SK-N-SH (cell line): ENCODE data around the gene AMPD2. TPM values are rescaled to one million over a fixed set of nuclear protein-coding genes. Genes with fewer than 3 reads are reported as not detected.

Source experiments
- CTCF ChIA-PET: fragments of 300-600, 350-600 bp; formaldehyde crosslinking; extraction: SDS; loops from one replicate; lab custom pipeline; 2021; lab: Yijun Ruan, JAX
- POLR2A ChIA-PET: fragments of 350-600 bp; sonication (Branson Sonifier 250); formaldehyde crosslinking; extraction: SDS; loops from one replicate; lab custom pipeline; 2020; ENCODE audit warnings: antibody characterized with exemption, inconsistent platforms; lab: Yijun Ruan, JAX
- DNase-seq: peaks from one replicate; pipeline ENCODE4 v3.0.0; 2012
- H2AFZ ChIP-seq: fragments of 200-600 bp; sonication (generic); 2 replicates; pipeline ENCODE4 v1.8.1; 2016; ENCODE audit warnings: antibody characterized with exemption, mild to moderate bottlenecking, low read depth
- H3F3A ChIP-seq: fragments of 200-600 bp; sonication (generic); replicated peaks from 2 replicates; pipeline ENCODE3; 2016; ENCODE audit warnings: antibody characterized with exemption, mild to moderate bottlenecking; ENCODE audit not compliant: insufficient read depth
- H3K27ac ChIP-seq, 2 experiments: fragments of 200-500 bp in 1 of 2; fragments of 200-600 bp in 1 of 2; sonication (Bioruptor generic) in 1 of 2; sonication (generic), shearing (Covaris generic) in 1 of 2; 2 replicates each; pipeline versions ENCODE4 v1.5.1 to v1.6.1; 2014 to 2016; ENCODE audit warnings: low read depth in 2 of 2, inconsistent platforms in 1 of 2, low read length in 1 of 2, mild to moderate bottlenecking in 1 of 2, mixed read lengths in 1 of 2
- H3K27me3 ChIP-seq: fragments of 200-600 bp; sonication (generic), shearing (Covaris generic); 2 replicates; pipeline ENCODE4 v1.6.1; 2016; ENCODE audit warnings: mixed run types; ENCODE audit not compliant: insufficient read depth
- H3K36me3 ChIP-seq, 2 experiments: fragments of 200-500 bp in 1 of 2; fragments of 200-600 bp in 1 of 2; sonication (Bioruptor generic) in 1 of 2; sonication (generic) in 1 of 2; replicated peaks in 1 of 2; 2 replicates each; pipeline versions ENCODE3 to v1.5.1; 2014 to 2016; ENCODE audit warnings: low read length in 1 of 2, mild to moderate bottlenecking in 1 of 2; ENCODE audit not compliant: insufficient read depth in 2 of 2, control insufficient read depth in 1 of 2
- H3K4me1 ChIP-seq, 2 experiments: fragments of 200-500 bp in 1 of 2; fragments of 200-600 bp in 1 of 2; sonication (Bioruptor generic) in 1 of 2; sonication (generic), shearing (Covaris generic) in 1 of 2; 2 replicates each; pipeline versions ENCODE4 v1.5.1 to v1.6.1; 2014 to 2016; ENCODE audit warnings: low read depth in 1 of 2, low read length in 1 of 2, mixed run types in 1 of 2; ENCODE audit not compliant: insufficient read depth in 2 of 2, control insufficient read depth in 1 of 2
- H3K4me2 ChIP-seq: fragments of 200-600 bp; sonication (generic), shearing (Covaris generic); 2 replicates; pipeline ENCODE4 v1.6.1; 2017; ENCODE audit warnings: mixed run types
- H3K4me3 ChIP-seq, 2 experiments: fragments of 200-500 bp in 1 of 2; fragments of 200-600 bp in 1 of 2; sonication (Bioruptor generic) in 1 of 2; sonication (generic), shearing (Covaris generic) in 1 of 2; 2 replicates each; pipeline versions ENCODE4 v1.5.1 to v1.8.1; 2014 to 2016; ENCODE audit warnings: low read depth in 2 of 2, inconsistent platforms in 1 of 2, low read length in 1 of 2, mild to moderate bottlenecking in 1 of 2, mixed read lengths in 1 of 2, moderate library complexity in 1 of 2
- H3K79me2 ChIP-seq: fragments of 200-600 bp; sonication (generic); 2 replicates; pipeline ENCODE4 v1.8.1; 2017; ENCODE audit warnings: mild to moderate bottlenecking; ENCODE audit not compliant: insufficient read depth
- H3K9ac ChIP-seq: fragments of 200-600 bp; sonication (generic); 2 replicates; pipeline ENCODE4 v1.6.1; 2017; ENCODE audit warnings: mixed run types
- H3K9me2 ChIP-seq: fragments of 200-600 bp; sonication (generic); 2 replicates; pipeline ENCODE4 v1.6.1; 2017; ENCODE audit warnings: mixed run types
- H3K9me3 ChIP-seq: fragments of 200-600 bp; sonication (generic); 2 replicates; pipeline ENCODE4 v1.6.1; 2017; ENCODE audit warnings: mixed run types, mild to moderate bottlenecking, moderate library complexity
- H4K20me1 ChIP-seq: fragments of 200-600 bp; sonication (generic); 2 replicates; pipeline ENCODE4 v1.6.1; 2017; ENCODE audit warnings: mild to moderate bottlenecking, mixed run types; ENCODE audit not compliant: insufficient read depth
- CHD2 ChIP-seq: fragments of 150-350 bp; IDR thresholded peaks from 2 replicates; pipeline ENCODE4 v1.6.1; 2018; ENCODE audit warnings: low read length; ENCODE audit not compliant: partially characterized antibody
- ELF1 ChIP-seq: IDR thresholded peaks from 2 replicates; pipeline ENCODE4 v1.4.0; 2012
- EP300 ChIP-seq, 2 experiments: IDR thresholded peaks; 2 replicates each; pipeline versions ENCODE4 v1.4.0 to v1.6.1; 2012; ENCODE audit warnings: borderline replicate concordance in 1 of 2, low read depth in 1 of 2, low read length in 1 of 2
- FOSL2 ChIP-seq: IDR thresholded peaks from 2 replicates; pipeline ENCODE4 v1.4.0; 2012; ENCODE audit warnings: low read depth, mild to moderate bottlenecking, moderate library complexity, borderline replicate concordance
- FOXJ3 ChIP-seq: sonication (generic); formaldehyde crosslinking; IDR thresholded peaks from 2 replicates; pipeline ENCODE4 v1.5.1; 2020; ENCODE audit warnings: mild to moderate bottlenecking, missing genetic modification reagents
- FOXM1 ChIP-seq: IDR thresholded peaks from 2 replicates; pipeline ENCODE4 v1.4.0; 2012; ENCODE audit warnings: low read depth, mild to moderate bottlenecking
- GABPA ChIP-seq: IDR thresholded peaks from 2 replicates; pipeline ENCODE4 v1.4.0; 2012; ENCODE audit warnings: low read depth, mild to moderate bottlenecking
- JUND ChIP-seq: IDR thresholded peaks from 2 replicates; pipeline ENCODE4 v1.4.0; 2012
- MXI1 ChIP-seq: IDR thresholded peaks from 2 replicates; pipeline ENCODE4 v1.6.1; 2012; ENCODE audit warnings: mild to moderate bottlenecking, low read depth, low read length, improper control_type of control experiment
- NRF1 ChIP-seq: IDR thresholded peaks from 2 replicates; pipeline ENCODE4 v1.6.1; 2012; ENCODE audit warnings: low read depth, mild to moderate bottlenecking, low read length
- POLR2AphosphoS5 ChIP-seq: IDR thresholded peaks from 2 replicates; pipeline ENCODE4 v1.6.1; 2012; ENCODE audit warnings: low read depth, low read length
- RXRA ChIP-seq: IDR thresholded peaks from 2 replicates; pipeline ENCODE4 v1.4.0; 2012; ENCODE audit warnings: low read depth, mild to moderate bottlenecking, borderline replicate concordance
- TAF1 ChIP-seq: IDR thresholded peaks from 2 replicates; pipeline ENCODE4 v1.6.1; 2012; ENCODE audit warnings: low read depth, mild to moderate bottlenecking, low read length, moderate library complexity, borderline replicate concordance
- TEAD4 ChIP-seq: IDR thresholded peaks from 2 replicates; pipeline ENCODE4 v1.4.0; 2012; ENCODE audit warnings: mild to moderate bottlenecking, borderline replicate concordance; ENCODE audit not compliant: insufficient read depth
- YY1 ChIP-seq: IDR thresholded peaks from 2 replicates; pipeline ENCODE4 v1.4.0; 2012; ENCODE audit warnings: low read depth, mild to moderate bottlenecking
- WGBS: methylation state at CpG from one replicate; pipeline ENCODE4 v1.1.6; 2017; ENCODE audit warnings: low lambda C conversion rate; 5-methylcytosine and 5-hydroxymethylcytosine counted together
- polyA plus RNA-seq, 3 experiments: library from polyadenylated mRNA; depleted of rRNA; stranded (reverse); fragments of >200 nt; gene quantifications; 2 replicates each; pipeline ENCODE4 v1.2.3, GENCODE V29; 2012
- TF ChIP-seq, protein P1 (sequence below): fragments of 200-600 bp; sonication (generic); IDR thresholded peaks from 2 replicates; pipeline ENCODE4 v1.6.1; 2017; ENCODE audit warnings: antibody characterized with exemption, mild to moderate bottlenecking, moderate library complexity
- TF ChIP-seq, protein P2 (sequence below): fragments of 150-350 bp; IDR thresholded peaks from 2 replicates; pipeline ENCODE4 v1.6.1; 2016; ENCODE audit warnings: mild to moderate bottlenecking, low read depth, low read length
- TF ChIP-seq, protein P3 (sequence below): IDR thresholded peaks from 2 replicates; pipeline ENCODE4; 2012
- TF ChIP-seq, protein P4 (sequence below): IDR thresholded peaks from 2 replicates; pipeline ENCODE4 v1.4.0; 2012; ENCODE audit warnings: low read depth
- TF ChIP-seq, protein P5 (sequence below): IDR thresholded peaks from 2 replicates; pipeline ENCODE4 v1.4.0; 2012; ENCODE audit warnings: low read depth, borderline replicate concordance

AMPD2 gene
- polyA plus RNA-seq, 1 of the 3 experiments (the other 2 are of a cell fraction), result 59.1 TPM

DNA sequence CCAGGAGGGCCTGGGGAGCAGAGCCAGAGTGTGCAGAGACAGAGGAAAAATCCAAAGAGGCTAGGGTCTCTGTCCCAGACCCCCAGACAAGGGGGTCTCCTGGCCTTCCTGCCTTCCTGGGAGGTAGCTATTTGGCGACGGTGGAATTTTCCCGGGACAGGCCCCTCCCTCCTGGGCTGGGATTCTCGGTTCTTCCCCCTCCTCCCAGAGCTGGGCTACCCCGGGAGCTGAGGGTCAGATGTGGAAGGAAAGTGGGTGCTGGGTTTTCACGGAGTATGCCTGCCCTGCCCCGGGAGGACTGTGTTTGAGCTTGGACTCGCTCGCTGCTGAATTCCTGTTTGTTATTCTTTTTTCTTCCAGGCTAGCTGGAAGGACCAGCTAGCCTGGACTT is 759 bp downstream of the AMPD2 start:
- Histone ChIP-seq H3K4me2 (peak overlapping the region; percentile 97), H3K79me2 (peaks cover 57% of the 10 kb centered on the region), H3K9me2 (no peaks in the 10 kb centered on the region), H4K20me1 (peaks cover 44% of the 10 kb centered on the region), H3K9me3 (no peaks in the 10 kb centered on the region), H3K4me3 (peak overlapping the region; percentile 85 to 98), H3K27me3 (no peaks in the 10 kb centered on the region), H3F3A (peaks cover 14% of the 10 kb centered on the region), H3K27ac (peak overlapping the region; percentile 97 to 98), H3K36me3 (no peaks in the 10 kb centered on the region)
- CTCF ChIA-PET, result interaction anchor here (1.0 to 2.8 kb wide), 9 partner anchors 16 to 126 kb away, joined by 3 to 23 read pairs (median 5); partner anchors contain the start of genes CYB561D1 and GSTM4
- WGBS, result 0% methylated on average over 9 of the region's 9 CpGs
- POLR2A ChIA-PET, result interaction anchor here (0.7 to 2.3 kb wide), 6 partner anchors 11 to 122 kb away, joined by 3 to 22 read pairs (median 4); partner anchors contain the start of gene GNAI3
- TF ChIP-seq FOXJ3 (CRISPR knock-in tag) (no peak), TEAD4 (0 out of 2 replicates have a peak, but pooled peaks have one; percentile 16)
- TF ChIP-seq, all 33 proteins: peak for 1
- H3K4me1 ChIP-seq, result peaks cover 28 to 60% of the 10 kb centered on the region in 2 experiments; a peak in 3 of 4 replicates
- peak; percentile 77 for DNase-seq
- peak overlapping the region; percentile 99 for H3K9ac ChIP-seq
- H2AFZ ChIP-seq, result peak overlapping the region; percentile 32; the same call in 1 of the 2 replicates

DNA sequence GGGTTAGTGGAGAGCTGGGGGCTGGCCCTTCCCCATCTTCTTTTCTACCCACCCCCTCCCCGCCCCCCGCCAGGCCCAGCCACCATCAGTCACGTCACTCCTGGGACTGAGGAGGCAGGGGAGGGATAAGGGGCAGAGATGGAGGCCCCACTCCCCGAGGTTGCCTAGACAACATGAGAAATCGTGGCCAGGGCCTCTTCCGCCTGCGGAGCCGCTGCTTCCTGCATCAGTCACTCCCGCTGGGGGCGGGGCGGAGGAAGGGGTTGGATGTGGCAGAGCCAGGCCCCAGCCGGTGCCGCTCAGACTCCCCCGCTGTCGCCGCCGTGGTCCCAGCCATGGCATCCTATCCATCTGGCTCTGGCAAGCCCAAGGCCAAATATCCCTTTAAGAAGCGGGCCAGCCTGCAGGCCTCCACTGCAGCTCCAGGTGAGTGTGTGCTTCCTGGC is 1.2 kb downstream of the AMPD2 start:
- Histone ChIP-seq H3F3A (peaks cover 13% of the 10 kb centered on the region), H3K4me1 (peaks cover 28 to 60% of the 10 kb centered on the region in 2 experiments; a peak in 3 of 4 replicates), H3K79me2 (peaks cover 57% of the 10 kb centered on the region), H3K27me3 (no peaks in the 10 kb centered on the region), H3K9me3 (no peaks in the 10 kb centered on the region), H3K4me3 (peak overlapping the region; percentile 85 to 98), H4K20me1 (peaks cover 47% of the 10 kb centered on the region), H2AFZ (peak overlapping the region; percentile 32; the same call in 1 of the 2 replicates), H3K4me2 (peak overlapping the region; percentile 97), H3K9me2 (no peaks in the 10 kb centered on the region), H3K9ac (peak overlapping the region; percentile 99), H3K36me3 (peaks cover 0 to under 1% of the 10 kb centered on the region in 2 experiments), H3K27ac (peak overlapping the region; percentile 97 to 98)
- WGBS, result 0% methylated on average over 8 of the region's 18 CpGs
- TF ChIP-seq MXI1 (peak; percentile 88), GABPA (peak; percentile 78), EP300 (IDR thresholded peaks at IDR 0.05; ENCODE audit: borderline replicate concordance in 1 of 2, low read depth in 1 of 2, low read length in 1 of 2) (no peak), FOXJ3 (CRISPR knock-in tag) (no peak), JUND (no peak), ELF1 (peak; percentile 81), YY1 (no peak), POLR2AphosphoS5 (no peak), FOXM1 (no peak), CHD2 (peak; percentile 39), FOSL2 (no peak), TAF1 (no peak; the same call in 1 of the 2 replicates), NRF1 (no peak), RXRA (no peak)
- TF ChIP-seq, protein P1, sequence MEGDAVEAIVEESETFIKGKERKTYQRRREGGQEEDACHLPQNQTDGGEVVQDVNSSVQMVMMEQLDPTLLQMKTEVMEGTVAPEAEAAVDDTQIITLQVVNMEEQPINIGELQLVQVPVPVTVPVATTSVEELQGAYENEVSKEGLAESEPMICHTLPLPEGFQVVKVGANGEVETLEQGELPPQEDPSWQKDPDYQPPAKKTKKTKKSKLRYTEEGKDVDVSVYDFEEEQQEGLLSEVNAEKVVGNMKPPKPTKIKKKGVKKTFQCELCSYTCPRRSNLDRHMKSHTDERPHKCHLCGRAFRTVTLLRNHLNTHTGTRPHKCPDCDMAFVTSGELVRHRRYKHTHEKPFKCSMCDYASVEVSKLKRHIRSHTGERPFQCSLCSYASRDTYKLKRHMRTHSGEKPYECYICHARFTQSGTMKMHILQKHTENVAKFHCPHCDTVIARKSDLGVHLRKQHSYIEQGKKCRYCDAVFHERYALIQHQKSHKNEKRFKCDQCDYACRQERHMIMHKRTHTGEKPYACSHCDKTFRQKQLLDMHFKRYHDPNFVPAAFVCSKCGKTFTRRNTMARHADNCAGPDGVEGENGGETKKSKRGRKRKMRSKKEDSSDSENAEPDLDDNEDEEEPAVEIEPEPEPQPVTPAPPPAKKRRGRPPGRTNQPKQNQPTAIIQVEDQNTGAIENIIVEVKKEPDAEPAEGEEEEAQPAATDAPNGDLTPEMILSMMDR, result no peak
- TF ChIP-seq, protein P2, sequence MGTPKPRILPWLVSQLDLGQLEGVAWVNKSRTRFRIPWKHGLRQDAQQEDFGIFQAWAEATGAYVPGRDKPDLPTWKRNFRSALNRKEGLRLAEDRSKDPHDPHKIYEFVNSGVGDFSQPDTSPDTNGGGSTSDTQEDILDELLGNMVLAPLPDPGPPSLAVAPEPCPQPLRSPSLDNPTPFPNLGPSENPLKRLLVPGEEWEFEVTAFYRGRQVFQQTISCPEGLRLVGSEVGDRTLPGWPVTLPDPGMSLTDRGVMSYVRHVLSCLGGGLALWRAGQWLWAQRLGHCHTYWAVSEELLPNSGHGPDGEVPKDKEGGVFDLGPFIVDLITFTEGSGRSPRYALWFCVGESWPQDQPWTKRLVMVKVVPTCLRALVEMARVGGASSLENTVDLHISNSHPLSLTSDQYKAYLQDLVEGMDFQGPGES, result no peak
- TF ChIP-seq, protein P3, sequence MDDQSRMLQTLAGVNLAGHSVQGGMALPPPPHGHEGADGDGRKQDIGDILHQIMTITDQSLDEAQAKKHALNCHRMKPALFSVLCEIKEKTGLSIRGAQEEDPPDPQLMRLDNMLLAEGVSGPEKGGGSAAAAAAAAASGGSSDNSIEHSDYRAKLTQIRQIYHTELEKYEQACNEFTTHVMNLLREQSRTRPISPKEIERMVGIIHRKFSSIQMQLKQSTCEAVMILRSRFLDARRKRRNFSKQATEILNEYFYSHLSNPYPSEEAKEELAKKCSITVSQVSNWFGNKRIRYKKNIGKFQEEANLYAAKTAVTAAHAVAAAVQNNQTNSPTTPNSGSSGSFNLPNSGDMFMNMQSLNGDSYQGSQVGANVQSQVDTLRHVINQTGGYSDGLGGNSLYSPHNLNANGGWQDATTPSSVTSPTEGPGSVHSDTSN, result peak; percentile 41
- TF ChIP-seq, protein P4, sequence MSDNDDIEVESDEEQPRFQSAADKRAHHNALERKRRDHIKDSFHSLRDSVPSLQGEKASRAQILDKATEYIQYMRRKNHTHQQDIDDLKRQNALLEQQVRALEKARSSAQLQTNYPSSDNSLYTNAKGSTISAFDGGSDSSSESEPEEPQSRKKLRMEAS, result peak; percentile 38; the same call in 1 of the 2 replicates
- TF ChIP-seq, protein P5, sequence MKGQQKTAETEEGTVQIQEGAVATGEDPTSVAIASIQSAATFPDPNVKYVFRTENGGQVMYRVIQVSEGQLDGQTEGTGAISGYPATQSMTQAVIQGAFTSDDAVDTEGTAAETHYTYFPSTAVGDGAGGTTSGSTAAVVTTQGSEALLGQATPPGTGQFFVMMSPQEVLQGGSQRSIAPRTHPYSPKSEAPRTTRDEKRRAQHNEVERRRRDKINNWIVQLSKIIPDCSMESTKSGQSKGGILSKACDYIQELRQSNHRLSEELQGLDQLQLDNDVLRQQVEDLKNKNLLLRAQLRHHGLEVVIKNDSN, result no peak
- ChIA-PET CTCF (interaction anchor here (1.0 to 2.8 kb wide), 8 partner anchors 8 to 127 kb away, joined by 3 to 23 read pairs (median 7); partner anchors contain the start of genes CYB561D1 and GSTM4), POLR2A (interaction anchor here (0.7 to 2.3 kb wide), 5 partner anchors 11 to 123 kb away, joined by 3 to 22 read pairs (median 5); partner anchors contain the start of gene GNAI3)
- peak; percentile 95 for DNase-seq
